GM12873 (cell line): ENCODE data around the gene POLE4.

ENCODE experiments used
- TF ChIP-seq, protein P1 (sequence below): IDR thresholded peaks from 2 replicates; pipeline ENCODE4 v1.5.1; 2012; ENCODE audit warnings: low read depth, mild to moderate bottlenecking, moderate library complexity, low read length, control low read depth; ENCODE audit not compliant: insufficient read depth; ENCODE audit errors: missing control alignments

The POLE4 gene

DNA sequence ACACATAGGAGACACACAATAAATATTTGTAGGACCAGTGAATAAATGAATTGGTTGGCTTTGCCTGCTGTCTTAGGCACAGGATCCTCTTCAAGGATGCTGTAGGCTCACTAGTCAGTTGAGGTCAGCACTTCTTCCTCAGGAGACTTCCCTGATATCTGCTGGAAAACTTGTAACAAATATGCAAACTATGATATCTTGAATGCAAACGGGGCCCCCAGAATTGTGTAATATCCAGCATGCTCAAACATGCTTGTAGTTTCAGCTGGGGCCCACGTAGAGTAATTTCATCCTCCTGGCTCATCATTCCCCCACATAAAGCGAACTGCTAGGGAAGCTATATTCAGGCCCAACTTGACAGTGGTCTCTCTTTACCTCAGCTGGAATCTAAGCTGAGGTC is 43.6 kb downstream of the POLE4 start:
- TF ChIP-seq, protein P1, sequence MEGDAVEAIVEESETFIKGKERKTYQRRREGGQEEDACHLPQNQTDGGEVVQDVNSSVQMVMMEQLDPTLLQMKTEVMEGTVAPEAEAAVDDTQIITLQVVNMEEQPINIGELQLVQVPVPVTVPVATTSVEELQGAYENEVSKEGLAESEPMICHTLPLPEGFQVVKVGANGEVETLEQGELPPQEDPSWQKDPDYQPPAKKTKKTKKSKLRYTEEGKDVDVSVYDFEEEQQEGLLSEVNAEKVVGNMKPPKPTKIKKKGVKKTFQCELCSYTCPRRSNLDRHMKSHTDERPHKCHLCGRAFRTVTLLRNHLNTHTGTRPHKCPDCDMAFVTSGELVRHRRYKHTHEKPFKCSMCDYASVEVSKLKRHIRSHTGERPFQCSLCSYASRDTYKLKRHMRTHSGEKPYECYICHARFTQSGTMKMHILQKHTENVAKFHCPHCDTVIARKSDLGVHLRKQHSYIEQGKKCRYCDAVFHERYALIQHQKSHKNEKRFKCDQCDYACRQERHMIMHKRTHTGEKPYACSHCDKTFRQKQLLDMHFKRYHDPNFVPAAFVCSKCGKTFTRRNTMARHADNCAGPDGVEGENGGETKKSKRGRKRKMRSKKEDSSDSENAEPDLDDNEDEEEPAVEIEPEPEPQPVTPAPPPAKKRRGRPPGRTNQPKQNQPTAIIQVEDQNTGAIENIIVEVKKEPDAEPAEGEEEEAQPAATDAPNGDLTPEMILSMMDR = no peak

DNA sequence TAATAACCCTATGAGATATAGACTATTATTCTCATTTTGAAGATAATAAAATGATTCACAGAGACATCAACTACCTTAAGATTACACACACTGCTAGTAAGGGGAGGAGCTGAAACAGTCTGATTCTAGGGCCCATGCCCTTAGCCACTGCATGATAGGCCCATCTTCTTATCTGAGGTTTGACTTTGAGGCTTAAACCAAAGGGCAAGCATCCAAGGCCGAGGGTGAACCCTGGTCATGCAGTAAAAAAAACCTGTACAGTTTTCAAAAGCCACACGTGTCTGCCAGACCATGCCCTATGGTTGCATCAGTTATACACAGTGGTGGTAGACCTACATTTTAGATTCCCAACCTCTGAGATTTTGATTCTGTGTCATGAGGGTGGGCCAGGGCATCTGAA is 44.8 kb downstream of the POLE4 start:
- TF ChIP-seq, protein P1 = no peak

DNA sequence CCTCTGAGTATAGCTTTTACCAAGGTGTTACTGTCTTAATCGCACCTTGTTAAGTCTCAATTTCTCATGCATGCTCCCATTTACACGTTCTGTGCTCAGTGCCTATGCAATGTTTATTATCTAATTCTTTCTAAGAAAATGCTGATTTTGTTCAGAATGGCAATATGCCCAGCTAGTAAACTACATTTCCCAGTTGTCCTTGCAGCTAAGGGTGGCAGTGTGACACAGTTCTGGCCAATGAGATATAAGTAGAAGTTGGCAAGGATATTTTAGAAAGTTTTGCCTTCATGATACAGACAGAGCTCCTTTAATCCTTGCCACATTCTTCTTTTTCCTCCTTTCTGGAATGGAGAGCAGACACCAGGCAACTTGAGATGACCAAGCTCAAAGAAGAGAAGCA is 45.3 kb downstream of the POLE4 start:
- TF ChIP-seq, protein P1 = no peak

DNA sequence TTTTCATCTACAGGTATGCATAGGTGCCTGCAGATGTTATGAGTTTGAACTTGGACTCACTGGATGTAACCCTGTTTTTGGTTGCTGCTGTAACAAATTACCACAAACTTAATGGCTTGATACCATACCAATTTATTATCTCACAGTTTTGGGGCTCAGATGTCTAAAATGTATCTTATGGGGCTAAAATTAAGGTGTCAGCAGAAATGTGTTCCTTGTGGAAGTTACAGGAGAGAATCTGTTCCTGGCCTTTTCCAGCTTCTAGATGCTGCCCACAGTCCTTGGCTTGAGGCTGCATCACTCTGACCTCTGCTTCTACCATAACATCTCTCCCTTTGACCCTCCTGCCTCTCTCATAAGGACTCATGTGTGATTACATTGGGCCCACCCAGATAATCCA is 47.6 kb downstream of the POLE4 start:
- TF ChIP-seq, protein P1 = no peak

DNA sequence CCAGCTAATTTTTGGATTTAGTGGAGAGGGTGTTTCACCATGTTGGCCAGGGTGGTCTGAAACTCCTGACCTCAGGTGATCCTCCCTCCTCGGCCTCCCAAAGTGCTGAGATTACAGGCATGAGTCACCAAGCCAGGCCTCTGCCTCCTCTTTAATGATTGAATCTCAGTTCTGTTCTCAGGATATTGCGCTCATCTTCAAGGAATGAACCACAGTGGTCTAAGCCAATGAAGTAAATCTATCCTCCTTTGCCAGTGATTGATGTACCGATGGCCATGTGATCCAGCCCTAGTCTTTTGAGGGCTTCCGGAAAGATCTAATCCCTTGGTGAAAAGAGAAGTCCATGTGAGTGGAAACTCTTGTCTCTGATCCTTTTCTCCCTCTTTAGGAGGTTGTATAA is 48.6 kb downstream of the POLE4 start:
- TF ChIP-seq, protein P1 = no peak

DNA sequence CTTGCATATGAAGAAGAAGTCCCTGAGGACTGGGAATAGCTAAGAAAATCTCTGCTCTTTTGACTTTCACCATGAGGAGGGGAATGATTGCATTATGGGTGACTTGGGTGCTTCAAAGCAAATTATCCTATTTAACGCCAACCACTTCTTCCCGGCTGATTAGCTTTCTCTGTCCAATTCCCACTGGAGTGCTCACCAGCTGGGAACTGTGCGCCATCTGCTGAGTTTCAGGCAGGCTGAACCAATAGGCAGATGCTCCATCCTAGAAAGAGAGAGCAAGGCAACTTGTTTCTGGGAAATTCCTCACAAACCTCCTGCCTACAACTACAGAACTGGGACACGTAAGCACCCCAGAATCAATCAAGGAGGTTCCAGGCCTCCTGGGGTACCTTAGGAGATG is 49.4 kb downstream of the POLE4 start:
- TF ChIP-seq, protein P1 = no peak

DNA sequence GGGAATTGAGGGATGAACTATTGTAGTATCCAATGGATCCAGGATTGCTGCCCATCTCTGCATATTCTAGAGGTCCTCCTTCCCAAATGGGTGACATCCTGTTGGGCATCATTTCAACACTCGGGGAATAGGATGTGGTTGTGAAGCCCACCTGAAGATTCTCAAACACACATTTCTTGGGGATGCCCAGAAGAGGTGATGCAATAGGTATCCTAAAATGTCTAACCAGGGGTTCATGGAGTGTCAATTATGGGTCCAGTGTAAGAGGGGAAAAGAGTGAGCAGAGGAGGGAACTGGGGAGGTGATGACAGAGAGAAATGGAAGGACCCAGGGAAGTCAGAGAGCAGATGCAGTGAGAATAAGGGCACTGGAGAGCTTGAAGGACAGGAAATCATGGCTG is 52.1 kb downstream of the POLE4 start:
- TF ChIP-seq, protein P1 = no peak
